ENCODE results near the gene SEPTIN12. TPM values are rescaled to one million over a fixed set of nuclear protein-coding genes. Genes with fewer than 3 reads are reported as not detected.

Gene SEPTIN12
- polyA plus RNA-seq, 1 donor (not counting 4 experiments of a cell fraction or from before 2014, with no cell fraction given) = not detected

DNA sequence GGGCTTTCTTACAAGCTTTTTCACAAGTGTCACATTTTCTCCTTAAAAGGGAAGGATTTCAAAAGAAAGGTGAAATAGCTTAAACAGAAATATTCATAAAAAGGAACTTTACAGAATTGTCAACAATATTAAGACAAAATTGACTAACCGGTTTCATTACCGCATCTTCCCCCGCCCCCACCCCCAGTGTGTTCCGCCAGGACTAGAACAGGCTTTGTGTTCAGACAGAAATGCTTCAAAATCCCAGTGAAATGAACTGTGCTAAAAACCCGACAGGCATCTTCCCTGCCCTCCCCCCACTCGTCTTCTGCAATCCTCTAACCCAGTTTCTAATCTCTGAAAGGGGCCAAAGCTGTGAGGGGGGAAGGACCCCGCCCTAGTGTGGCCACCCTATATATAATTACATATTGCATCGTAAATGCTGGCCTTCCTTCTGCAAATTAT lies 15.3 kb upstream of the SEPTIN12 start:
- H3K4me3 ChIP-seq (ENCODE audit: control insufficient read depth in 2 of 3, extremely low read depth in 1 of 3, insufficient read depth in 2 of 3, low read depth in 1 of 3, low read length in 3 of 3) = peak overlapping the region in 2 of 3 experiments; percentile 66 to 67
- H3K9me1 ChIP-seq (ENCODE audit: control insufficient read depth, extremely low read depth, insufficient read depth, low read length) = no peaks in the 10 kb centered on the region
- H3K9me3 ChIP-seq (ENCODE audit: control insufficient read depth, low read depth, low read length) = no peaks in the 10 kb centered on the region
- DNase-seq (ENCODE audit: low read depth, low spot score) (no peak), FAIRE-seq (no peak)
- H3K4me1 ChIP-seq (ENCODE audit: control insufficient read depth, extremely low read depth, insufficient read depth, low read length) = peaks cover 25% of the 10 kb centered on the region
- no peak overlapping the region for H3K27ac ChIP-seq (ENCODE audit: control insufficient read depth, insufficient read depth, low read length)
- H3K27me3 ChIP-seq (ENCODE audit: control insufficient read depth, extremely low read depth, insufficient read depth, low read length) = no peaks in the 10 kb centered on the region
- TF ChIP-seq EZH2 (IDR thresholded peaks at IDR 0.05; ENCODE audit: low read length) = no peak
- TF ChIP-seq, protein P1, sequence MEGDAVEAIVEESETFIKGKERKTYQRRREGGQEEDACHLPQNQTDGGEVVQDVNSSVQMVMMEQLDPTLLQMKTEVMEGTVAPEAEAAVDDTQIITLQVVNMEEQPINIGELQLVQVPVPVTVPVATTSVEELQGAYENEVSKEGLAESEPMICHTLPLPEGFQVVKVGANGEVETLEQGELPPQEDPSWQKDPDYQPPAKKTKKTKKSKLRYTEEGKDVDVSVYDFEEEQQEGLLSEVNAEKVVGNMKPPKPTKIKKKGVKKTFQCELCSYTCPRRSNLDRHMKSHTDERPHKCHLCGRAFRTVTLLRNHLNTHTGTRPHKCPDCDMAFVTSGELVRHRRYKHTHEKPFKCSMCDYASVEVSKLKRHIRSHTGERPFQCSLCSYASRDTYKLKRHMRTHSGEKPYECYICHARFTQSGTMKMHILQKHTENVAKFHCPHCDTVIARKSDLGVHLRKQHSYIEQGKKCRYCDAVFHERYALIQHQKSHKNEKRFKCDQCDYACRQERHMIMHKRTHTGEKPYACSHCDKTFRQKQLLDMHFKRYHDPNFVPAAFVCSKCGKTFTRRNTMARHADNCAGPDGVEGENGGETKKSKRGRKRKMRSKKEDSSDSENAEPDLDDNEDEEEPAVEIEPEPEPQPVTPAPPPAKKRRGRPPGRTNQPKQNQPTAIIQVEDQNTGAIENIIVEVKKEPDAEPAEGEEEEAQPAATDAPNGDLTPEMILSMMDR (optimal IDR thresholded peaks at IDR 0.05 in 1 of 3, IDR thresholded peaks at IDR 0.05 in 1 of 3, conservative IDR thresholded peaks at IDR 0.05 in 1 of 3; ENCODE audit: extremely low read depth in 1 of 3, insufficient read depth in 2 of 3, low read length in 3 of 3) = no peak
- no peak overlapping the region for H3K9ac ChIP-seq (ENCODE audit: control insufficient read depth, extremely low read depth, insufficient read depth, low read length)
- peaks cover 11 to 13% of the 10 kb centered on the region in 2 experiments for H3K36me3 ChIP-seq (ENCODE audit: control insufficient read depth in 2 of 2, extremely low read depth in 1 of 2, insufficient read depth in 2 of 2, low read length in 2 of 2)
- peak overlapping the region; percentile 75 for H3K4me2 ChIP-seq (ENCODE audit: control insufficient read depth, extremely low read depth, insufficient read depth, low read depth, low read length)
- H3K79me2 ChIP-seq (ENCODE audit: control insufficient read depth, insufficient read depth, low read length) = no peaks in the 10 kb centered on the region
- dilution Hi-C loops (cut with MboI; ENCODE audit: extremely low pct_ligation_motif_present, low sequenced_read_pairs) = no loop called here
- no peaks in the 10 kb centered on the region for H4K20me1 ChIP-seq (ENCODE audit: control insufficient read depth, extremely low read depth, insufficient read depth, low read length)
- H2AFZ ChIP-seq (ENCODE audit: control insufficient read depth, low read length) = no peak overlapping the region

DNA sequence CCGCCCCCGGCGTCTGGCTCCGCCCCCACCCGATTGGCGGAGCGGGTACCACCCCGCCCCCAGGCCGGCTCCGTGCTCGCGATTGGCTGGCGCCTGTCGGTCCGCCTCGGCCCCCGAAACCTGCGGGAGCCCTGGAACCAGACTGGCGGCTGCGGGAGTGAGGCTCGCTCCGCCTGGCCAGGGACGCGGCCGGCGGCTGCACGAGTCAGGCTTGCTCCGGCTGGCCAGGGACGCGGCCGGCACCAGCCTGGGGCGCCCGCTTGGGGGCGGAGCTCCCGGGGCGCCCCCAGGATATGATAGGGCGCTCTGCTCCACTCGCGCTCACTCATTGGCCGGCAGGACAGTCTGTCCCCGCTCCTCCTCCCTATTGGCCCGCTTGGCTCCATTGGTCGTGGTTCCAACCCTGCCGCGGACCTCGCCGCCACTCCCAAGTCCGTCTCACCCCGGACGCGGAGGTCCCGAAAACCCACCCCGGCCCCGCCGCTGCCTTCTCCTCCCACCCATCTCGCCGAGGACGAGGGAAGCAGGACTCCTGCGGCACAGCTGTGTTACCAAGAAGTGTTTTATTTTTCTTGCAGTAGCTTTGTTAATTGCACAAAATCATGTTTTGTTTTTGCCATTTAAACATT lies 14.6 kb upstream of the SEPTIN12 start:
- Histone ChIP-seq H2AFZ (ENCODE audit: control insufficient read depth, low read length) (peak overlapping the region; percentile 56), H3K4me2 (ENCODE audit: control insufficient read depth, extremely low read depth, insufficient read depth, low read depth, low read length) (peak overlapping the region; percentile 84), H4K20me1 (ENCODE audit: control insufficient read depth, extremely low read depth, insufficient read depth, low read length) (no peaks in the 10 kb centered on the region), H3K9me1 (ENCODE audit: control insufficient read depth, extremely low read depth, insufficient read depth, low read length) (no peaks in the 10 kb centered on the region), H3K27ac (ENCODE audit: control insufficient read depth, insufficient read depth, low read length) (peak overlapping the region; percentile 17), H3K36me3 (ENCODE audit: control insufficient read depth in 2 of 2, extremely low read depth in 1 of 2, insufficient read depth in 2 of 2, low read length in 2 of 2) (peaks cover 13 to 14% of the 10 kb centered on the region in 2 experiments), H3K79me2 (ENCODE audit: control insufficient read depth, insufficient read depth, low read length) (no peaks in the 10 kb centered on the region), H3K4me1 (ENCODE audit: control insufficient read depth, extremely low read depth, insufficient read depth, low read length) (peaks cover 25% of the 10 kb centered on the region), H3K9me3 (ENCODE audit: control insufficient read depth, low read depth, low read length) (no peaks in the 10 kb centered on the region), H3K27me3 (ENCODE audit: control insufficient read depth, extremely low read depth, insufficient read depth, low read length) (no peaks in the 10 kb centered on the region), H3K9ac (ENCODE audit: control insufficient read depth, extremely low read depth, insufficient read depth, low read length) (peak overlapping the region; percentile 56), H3K4me3 (ENCODE audit: control insufficient read depth in 2 of 3, extremely low read depth in 1 of 3, insufficient read depth in 2 of 3, low read depth in 1 of 3, low read length in 3 of 3) (peak overlapping the region; percentile 58 to 67 (median 66))
- TF ChIP-seq, protein P1 (optimal IDR thresholded peaks at IDR 0.05 in 1 of 3, IDR thresholded peaks at IDR 0.05 in 1 of 3, conservative IDR thresholded peaks at IDR 0.05 in 1 of 3; ENCODE audit: extremely low read depth in 1 of 3, insufficient read depth in 2 of 3, low read length in 3 of 3) = no peak
- TF ChIP-seq EZH2 (IDR thresholded peaks at IDR 0.05; ENCODE audit: low read length) = no peak
- dilution Hi-C loops (cut with MboI; ENCODE audit: extremely low pct_ligation_motif_present, low sequenced_read_pairs) = no loop called here
- DNase-seq (ENCODE audit: low read depth, low spot score) (no peak), FAIRE-seq (peak; percentile 53)

All from keratinocyte (primary cell).